ENCODE results near the gene TBX19. TPM values are rescaled to one million over a fixed set of nuclear protein-coding genes. Genes with fewer than 3 reads are reported as not detected.

TBX19 gene
- total RNA-seq, 1 donor from 2014 or later, result 0.75 TPM

DNA sequence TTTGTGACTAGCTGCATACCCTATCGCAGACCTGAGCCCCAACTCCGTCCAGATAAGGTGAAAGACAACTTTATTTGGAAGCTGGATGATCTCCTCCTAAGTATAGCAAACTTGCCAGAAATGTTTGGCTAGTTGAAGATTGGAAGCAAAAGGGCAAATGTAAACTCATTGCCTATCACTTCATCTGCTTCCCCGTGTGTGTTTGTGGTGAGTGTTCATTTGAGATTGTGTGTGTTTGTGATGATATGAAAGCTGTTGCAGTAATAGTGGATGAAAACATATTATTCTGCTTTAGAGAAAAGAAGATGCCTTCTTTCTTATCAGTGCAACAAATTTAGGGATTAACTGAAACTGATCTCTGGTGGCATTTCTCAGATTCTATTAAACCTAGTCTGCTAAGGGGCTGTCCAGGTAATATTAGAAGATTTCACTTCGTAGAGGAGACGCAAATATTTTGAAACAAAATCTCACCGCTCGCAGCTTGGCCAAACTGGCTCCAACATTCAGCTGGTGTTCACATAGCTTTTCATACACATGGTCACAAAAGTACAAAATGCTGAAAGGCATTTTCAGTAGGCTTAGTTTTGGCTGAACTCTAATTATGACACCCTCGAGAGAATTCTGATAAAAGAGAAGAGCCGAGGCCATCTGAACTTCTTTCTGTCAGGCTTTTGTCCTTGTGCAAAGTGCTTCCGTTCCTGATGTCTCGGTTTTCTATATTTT, 1.1 kb downstream of the TBX19 start:
- DNase-seq (ENCODE audit: low read depth), result no peak

DNA sequence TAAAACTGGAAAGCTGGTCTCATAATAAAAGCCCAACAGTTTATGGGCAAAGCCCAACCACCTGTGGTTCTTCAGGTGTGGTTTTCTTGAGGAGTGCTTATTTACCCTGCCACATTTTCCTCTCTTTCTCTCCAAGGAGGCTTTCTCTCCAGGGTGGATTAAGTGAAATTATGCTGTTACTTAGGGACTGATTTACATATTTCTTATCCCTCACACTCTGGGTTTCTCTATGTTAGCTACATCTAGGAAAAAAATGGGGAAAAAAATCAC, 4.8 kb downstream of the TBX19 start:
- peak; percentile 86 for DNase-seq (ENCODE audit: low read depth)

DNA sequence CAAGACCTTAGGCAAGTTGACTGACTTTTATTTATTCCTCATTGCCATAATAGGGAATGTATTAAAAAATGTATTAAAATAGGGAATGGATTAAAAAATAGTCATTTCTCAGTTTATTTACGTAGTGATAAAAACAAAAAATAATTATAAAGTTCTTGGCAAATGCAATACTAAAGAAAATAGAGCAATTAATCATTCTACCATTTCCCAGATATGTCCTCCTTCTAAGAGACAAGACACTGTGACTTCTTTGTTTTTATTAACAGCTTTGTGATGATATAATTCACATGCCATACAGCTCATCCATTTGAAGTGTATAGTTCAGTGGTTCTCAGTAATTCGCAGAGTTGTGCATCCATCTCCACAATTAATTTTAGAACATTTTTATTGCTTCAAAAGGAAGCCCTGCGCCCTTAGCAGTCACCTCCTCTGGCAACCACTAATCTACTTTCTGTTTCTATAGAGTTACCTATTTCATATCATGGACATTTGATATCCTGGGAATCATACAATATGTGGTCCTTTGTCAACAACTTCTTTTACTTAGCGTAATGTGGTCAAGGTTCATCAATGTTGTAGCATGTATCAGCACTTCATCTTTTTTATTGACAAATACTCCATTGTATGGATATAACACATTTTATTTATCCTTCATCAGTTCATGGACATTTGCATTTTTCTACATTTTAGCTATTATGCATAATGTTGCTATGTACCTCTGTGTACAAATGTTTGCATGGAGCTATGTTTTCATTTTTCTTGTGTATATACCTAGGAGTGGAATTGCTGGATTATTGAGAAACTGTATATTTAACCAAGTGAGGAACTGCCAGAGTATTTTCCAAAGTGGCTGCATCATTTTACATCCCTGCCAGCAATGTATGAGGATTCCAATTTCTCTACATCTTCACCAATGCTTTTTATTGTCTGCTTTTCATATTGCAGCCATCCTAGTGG, 5.6 kb downstream of the TBX19 start:
- DNase-seq (ENCODE audit: low read depth), result no peak

DNA sequence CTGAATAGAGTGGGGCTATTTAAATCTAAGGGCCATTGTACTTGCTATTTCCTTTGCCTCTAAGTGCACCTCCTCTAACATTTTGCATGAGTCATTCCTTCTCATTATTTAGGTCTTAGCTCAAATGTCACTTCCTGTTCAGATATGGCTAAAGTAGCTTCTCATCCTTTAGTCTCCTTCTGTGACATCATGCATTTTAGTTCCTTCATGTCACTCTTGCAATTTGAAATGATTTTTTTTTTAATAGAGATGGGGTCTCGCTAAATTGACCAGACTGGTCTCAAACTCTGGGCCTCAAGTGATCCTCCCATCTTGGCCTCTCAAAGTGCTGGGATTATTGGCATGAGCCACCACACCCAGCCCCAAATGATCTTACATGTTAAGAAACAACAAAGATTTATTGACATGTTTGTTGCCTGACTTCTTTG, 6.6 kb downstream of the TBX19 start:
- peak; percentile 45 for DNase-seq (ENCODE audit: low read depth)

DNA sequence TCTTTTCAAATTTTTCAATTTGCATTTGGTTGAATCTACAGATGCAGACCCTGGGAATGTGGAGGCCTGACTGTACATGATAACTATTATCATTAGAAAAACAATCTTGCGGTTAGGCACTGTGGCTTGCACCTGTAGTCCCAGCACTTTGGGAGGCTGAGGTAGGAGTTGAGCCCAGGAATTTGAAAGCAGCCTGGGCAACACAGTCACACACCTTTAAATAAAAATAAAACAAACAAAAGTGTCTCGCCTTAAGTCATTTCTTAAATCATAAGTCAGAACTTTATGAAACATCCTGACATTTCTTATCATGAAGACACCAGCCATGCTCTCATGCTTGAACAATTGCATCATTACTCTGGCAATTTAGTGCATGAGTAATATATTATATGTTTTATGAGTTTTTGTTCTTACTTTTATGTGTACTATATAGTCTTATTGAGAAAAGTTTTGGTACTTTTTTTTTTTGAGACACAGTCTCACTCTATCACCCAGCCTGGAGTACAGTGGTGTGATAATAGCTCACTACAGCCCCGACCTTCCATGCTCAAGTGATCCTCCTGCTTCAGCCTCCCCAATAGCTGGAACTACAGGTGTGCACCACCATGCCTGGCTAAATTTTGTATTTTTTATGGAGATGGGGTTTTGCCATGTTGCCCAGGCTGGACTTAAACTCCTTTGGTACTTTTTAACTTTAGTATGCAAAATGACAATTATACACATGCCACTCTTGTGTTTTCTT, 7.8 kb downstream of the TBX19 start:
- DNase-seq (ENCODE audit: low read depth), result no peak

DNA sequence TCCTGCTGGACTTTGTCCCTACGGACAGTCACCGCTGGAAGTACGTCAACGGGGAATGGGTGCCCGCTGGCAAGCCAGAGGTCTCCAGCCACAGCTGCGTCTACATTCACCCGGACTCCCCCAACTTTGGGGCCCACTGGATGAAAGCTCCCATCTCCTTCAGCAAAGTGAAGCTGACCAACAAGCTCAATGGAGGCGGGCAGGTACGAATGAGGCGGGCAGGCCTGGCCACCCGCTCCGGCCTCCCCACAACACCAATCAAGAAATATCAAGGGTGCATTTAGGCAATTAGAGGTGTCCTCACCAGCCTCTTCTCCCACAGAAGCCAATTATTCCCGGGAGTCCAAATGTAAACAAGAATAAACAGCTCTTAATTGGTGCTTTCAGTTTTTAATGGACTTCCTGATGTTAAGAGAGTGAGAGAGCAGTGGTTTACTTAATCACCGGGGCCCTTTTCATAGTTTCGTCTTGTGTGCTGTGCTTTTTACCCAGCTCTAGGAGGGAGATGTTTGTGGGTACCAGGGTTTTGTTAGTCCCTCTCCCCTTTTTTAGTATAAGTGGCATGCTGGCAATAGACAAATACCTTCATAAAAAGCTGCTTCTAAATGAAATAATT, 10.7 kb downstream of the TBX19 start:
- no peak for DNase-seq (ENCODE audit: low read depth)

DNA sequence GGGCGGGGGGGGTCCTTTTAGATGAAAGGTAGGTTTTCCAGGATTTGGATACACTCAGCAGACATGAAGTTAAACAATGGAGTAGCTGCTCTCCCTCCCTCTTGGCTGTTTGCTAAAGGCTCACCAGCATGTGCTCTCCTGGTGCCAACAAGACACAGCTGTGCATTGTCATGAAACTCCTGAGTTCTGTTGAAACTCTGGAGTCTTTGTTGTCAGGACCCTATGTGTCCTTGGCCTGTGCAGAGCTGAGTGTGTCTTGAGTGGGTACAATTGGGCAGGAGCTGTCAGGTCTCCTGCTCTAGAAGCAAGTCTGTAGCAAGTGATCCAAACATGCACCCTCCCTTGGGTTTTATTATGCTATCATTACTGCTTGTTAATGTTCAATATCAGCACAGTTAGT, 12.7 kb downstream of the TBX19 start:
- DNase-seq (ENCODE audit: low read depth), result no peak

DNA sequence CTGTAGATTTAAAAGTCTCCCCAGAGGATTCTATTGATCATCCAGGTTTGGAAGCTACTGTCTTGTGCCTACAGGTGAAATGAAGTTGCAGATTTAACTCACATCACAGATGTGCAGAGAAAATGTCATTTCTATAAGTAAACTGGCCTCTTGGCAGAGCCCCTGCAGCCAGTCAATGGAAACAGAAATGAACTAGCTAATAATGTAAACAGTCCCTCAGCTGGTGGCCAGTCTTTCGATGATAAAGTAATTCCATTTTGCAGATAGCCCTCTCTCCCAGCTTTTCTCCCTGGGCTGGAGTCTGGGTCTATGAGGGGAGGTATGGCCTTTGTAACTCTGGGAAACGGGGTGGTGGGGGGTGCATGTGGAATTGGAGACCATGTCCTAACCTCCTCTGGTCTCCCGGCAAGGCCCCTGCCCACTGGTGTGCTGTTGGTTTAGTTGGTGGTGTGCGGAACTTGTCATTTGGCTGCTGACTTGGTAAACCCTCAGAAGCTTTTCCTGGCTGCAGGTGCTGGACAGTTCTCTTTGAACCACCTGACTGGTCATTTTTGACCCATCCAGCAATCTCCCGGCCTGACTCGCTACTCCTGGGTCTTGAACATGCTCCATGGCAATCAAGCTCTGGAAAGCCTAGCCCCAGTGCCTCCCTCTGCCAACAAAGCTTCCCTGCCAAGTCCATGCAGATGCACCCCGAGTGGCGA, 14.9 kb downstream of the TBX19 start:
- no peak for DNase-seq (ENCODE audit: low read depth)

DNA sequence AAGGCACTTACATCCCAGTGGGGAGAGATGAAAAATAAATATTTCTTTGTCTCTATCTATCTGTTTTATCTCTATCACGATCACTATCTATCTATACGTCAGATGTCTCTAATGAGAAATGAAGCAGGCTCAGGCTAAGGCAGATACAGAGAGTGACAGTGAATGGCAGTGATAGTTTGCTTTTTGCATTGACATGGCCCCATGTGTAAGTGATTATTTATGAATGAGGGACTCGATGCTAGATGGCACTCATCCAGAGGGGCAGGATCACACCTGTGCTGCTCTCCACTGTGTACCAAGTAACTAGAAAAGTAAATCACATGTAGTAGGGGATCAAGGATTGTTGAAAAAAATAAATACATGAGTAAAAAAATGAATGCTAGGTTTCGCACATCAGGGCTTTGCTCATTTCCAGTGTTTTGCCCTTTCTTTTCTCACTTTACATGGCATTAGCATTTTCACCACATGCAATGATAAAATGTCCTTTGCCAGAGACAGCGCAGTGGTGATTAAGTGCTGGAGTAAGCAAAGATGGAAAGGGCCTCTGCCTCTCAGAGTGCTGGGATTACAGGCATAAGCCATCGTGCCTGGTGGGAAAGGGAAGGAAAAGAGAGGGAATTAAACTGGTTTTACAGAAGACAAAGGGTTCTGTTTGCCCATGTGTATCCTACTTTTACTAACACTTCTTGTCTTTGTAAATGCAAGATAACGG, 16.5 kb downstream of the TBX19 start:
- no peak for DNase-seq (ENCODE audit: low read depth)

DNA sequence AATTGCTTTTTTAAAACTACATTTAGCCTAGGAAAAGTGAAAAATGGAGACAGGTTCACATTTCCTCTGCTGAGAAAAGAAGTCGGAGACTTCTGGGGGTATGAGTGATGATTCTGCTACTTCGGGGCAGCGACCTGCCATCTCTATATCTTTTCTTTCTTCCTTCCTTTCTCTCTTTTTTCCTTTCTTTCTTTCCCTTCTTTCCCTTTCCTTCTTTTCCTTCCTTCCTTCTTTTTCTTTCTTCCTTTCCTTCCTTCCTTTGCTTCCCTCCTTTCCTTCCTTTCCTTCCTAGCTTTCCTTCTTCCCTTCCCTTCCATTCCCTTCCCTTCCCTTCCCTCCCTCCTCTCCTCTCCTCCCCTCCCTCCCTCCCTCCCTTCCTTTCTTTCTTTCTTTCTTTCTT, 17.8 kb downstream of the TBX19 start:
- no peak for DNase-seq (ENCODE audit: low read depth)

DNA sequence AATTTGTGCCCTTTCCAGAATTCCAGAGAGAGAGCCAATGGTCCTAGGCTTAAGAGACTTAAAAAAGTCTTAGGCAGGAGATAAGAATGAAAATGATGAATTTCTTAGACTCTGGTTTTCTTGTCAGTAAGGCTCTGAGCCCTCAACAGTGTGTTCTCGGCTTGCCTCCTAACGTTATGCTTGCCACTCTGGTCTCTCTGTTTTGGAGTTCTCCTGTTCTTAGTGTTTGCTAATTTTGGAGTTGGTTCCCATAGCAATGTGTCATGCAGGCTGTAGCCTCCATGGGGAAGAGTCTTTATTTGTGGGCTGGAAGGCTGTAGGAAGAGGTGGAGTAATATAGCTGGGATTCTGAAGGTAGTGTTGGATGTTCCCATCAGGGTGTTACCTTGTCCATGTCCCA, 19.9 kb downstream of the TBX19 start:
- no peak for DNase-seq (ENCODE audit: low read depth)

DNA sequence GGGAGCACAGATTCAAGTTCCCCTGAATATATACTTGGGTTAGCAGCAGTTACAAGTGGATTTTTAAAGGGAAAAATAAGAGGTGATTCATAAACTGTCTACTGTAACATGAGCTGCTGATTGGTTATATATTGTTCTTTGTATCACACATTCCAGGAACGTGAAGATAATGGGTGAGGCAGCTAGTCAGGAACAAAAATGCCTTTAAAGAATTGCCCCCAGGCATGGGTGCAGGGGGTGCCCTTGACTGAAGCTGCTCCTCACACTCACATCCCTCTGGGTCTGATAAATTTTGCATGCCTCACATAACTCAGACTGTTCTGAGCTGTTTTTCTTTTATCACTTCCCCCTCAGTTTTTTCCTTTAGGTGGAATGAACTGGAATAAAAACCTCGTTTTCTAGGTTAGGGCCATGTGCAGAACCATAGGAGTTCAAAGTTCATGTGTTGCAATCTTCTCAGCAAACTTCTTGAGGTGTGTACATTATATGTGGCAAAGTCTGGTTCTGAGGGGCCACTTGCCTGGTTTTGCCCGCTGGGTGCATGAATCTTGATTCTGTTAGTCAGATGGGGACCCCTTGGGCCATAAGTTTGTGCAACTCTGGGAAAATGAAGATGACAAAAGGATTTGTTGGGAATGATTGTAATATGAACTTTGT, 21.1 kb downstream of the TBX19 start:
- peak; percentile 93 for DNase-seq (ENCODE audit: low read depth)

DNA sequence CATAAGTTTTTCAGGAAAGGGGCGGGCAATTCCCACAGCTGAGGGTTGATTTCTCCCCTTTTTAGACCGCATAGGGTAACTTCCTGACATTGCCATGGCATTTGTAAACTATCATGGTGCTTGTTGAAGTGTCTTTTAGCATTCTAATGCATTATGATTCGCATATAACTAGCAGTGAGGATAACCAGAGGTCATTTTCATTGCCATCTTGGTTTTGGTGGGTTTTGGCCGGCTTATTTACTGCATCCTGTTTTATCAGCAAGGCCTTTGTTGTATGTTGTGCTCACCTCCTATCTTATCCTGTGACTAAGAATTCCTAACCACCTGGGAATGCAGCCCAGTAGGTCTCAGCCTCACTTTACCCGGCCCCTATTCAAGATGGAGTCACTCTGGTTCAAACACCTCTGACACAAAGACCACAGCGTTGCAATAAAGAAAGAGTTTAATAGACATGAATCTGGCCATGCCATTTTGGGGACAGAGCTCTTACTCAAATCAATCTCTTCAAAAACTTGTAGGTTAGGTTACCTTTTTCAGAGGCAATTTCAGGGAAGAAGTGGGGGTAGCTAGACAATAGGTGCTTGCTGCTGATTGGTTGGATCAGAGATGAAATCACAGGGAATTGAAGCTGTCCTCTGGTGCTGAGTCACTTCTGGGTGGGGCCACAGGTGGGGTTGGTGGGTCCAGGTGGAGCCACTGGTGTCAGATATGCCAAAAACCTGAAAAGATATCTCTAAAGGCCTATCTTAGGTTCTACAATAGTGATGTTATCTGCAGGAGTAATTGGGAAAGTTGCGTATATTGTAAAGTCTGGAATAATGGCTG, 23.3 kb downstream of the TBX19 start:
- no peak for DNase-seq (ENCODE audit: low read depth)

DNA sequence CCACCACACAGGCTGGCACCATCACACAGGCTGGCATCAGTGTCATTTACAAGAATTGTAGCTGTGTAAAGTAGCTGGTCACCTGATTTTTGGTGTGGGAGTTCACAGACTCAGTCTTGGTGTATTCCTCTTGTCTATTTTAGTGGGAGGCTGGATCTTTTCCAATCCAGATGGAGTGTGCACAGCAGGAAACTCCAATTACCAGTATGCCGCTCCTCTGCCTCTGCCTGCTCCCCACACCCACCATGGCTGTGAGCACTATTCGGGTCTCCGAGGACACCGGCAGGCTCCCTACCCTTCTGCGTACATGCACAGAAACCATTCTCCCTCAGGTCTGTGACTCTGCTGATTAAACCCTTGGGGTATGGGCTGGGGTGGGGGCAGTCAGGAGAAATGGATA, 24.2 kb downstream of the TBX19 start:
- no peak for DNase-seq (ENCODE audit: low read depth)

DNA sequence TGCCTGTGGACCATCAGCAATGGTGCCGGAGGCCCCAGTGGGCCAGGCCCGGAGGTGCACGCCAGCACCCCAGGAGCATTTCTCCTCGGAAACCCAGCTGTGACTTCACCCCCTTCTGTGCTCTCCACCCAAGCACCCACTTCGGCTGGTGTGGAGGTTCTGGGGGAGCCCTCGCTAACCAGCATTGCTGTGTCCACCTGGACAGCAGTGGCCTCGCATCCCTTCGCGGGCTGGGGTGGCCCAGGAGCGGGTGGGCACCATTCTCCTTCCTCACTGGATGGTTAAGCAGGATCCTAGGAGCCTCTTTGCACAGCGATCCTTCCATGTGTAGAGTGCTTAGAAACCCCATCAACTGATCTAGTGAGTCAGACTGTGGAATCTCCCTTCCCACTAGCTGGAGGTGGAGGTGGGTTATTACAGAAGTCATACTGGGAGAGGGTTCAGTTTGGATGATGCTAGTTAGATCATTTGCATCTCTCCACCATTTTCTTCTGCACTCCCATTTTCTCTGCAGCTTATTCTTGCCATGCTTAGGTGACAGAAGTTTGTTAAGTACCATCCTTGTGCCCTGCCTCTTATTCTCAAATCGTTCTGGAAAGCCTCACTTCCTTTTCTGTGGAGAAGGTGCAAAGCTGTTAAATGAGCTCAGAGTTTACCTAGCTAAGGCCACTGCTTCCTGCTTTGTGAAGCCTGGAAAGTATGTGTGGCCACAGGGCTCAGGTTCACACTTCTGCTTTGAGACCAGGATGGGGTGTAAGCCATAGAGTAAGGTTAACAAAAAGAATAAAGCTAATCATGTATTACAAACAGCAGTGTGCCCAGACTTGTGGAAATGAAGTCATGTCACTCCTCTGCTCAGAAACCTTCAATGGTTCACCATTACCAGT, 32.3 kb downstream of the TBX19 start:
- peak; percentile 52 for DNase-seq (ENCODE audit: low read depth)

DNA sequence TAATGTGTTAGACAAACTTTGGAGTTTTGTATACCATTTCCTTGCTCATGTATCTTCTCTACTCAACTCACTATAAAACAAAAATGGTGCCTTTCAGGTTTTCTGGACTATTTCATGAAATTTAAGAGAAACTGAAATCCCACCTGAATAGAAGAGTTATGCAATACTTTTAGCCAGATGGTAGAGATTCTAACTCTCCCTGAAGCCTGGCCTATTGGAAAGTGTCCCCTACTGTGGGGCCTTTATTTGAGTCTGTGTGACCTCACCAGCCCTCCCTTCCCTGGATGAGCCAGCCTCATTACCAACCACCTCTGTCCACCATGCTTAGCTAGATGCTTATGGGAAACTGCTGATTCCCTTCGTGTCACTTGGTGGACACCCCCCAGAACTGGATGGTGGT, 35.5 kb downstream of the TBX19 start:
- no peak for DNase-seq (ENCODE audit: low read depth)

DNA sequence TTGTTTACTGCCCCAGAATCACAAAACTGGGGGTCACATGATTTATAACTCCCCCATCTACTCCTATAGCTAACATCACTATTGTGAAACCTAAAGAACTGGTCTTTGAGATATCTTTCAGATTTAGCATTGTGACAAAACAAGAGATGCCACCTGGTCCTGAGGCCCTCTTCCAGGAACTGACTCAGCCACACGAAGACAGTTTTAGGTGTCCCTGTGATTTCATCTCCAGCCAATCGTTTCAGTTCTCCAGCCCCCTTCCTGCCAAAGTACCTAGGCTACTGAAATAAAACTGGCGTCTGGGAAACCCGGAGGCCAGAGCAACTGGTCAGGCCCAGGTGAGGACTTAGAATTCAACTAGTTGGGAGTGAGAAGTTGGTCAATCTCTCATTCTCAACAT, 36.6 kb downstream of the TBX19 start:
- DNase-seq (ENCODE audit: low read depth), result no peak

DNA sequence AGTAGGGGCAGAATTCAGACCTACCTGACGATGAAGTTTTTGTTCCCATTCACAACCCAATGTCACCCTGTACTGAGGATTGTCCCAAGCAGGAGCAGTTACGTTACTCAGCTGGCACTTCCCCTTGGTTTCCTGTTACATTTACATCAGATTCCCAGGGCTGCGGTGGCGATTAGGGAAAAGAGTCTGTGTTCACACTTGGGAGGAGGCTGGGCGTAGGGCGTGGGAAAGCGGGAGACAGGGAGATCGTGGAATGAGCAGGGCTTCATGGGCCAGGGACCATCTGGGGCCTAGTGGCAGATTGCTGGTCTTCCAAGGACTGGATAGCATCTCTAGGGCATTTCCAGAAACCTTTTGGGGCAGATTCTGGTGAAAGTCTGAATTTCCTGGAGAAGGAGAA, 39.0 kb downstream of the TBX19 start:
- no peak for DNase-seq (ENCODE audit: low read depth)

All from renal cortical epithelial cell (primary cell).